ENCODE results near the gene RPRD1B. TPM values are rescaled to one million over a fixed set of nuclear protein-coding genes. Genes with fewer than 3 reads are reported as not detected.

Gene RPRD1B
- total and polyA plus RNA-seq, 2 experiments from 2014 or later, result 7.3 to 24.3 TPM

DNA sequence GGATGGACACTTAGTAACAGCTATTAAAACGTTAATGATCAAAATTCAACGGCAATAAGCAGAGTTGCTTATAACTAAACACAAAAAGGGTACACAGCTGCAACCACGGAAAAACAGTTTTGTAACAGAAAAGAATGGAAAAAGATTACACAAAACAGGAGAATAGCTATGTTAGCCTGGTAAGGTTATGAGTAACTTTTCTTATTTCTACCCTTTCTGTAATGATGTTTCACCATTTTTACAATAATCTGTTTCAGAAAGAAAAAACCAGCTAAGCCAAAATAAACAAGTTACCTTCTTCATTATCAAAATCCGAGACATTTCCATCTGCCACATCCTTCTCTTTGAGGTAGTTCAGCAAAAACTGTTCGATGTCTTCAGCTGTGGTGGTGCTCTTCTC is 27.6 kb upstream of the RPRD1B start (continued):
- TF ChIP-seq, protein P1, sequence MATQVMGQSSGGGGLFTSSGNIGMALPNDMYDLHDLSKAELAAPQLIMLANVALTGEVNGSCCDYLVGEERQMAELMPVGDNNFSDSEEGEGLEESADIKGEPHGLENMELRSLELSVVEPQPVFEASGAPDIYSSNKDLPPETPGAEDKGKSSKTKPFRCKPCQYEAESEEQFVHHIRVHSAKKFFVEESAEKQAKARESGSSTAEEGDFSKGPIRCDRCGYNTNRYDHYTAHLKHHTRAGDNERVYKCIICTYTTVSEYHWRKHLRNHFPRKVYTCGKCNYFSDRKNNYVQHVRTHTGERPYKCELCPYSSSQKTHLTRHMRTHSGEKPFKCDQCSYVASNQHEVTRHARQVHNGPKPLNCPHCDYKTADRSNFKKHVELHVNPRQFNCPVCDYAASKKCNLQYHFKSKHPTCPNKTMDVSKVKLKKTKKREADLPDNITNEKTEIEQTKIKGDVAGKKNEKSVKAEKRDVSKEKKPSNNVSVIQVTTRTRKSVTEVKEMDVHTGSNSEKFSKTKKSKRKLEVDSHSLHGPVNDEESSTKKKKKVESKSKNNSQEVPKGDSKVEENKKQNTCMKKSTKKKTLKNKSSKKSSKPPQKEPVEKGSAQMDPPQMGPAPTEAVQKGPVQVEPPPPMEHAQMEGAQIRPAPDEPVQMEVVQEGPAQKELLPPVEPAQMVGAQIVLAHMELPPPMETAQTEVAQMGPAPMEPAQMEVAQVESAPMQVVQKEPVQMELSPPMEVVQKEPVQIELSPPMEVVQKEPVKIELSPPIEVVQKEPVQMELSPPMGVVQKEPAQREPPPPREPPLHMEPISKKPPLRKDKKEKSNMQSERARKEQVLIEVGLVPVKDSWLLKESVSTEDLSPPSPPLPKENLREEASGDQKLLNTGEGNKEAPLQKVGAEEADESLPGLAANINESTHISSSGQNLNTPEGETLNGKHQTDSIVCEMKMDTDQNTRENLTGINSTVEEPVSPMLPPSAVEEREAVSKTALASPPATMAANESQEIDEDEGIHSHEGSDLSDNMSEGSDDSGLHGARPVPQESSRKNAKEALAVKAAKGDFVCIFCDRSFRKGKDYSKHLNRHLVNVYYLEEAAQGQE (IDR thresholded peaks at IDR 0.05; ENCODE audit: unreplicated experiment), result no peak
- no peak for TF ChIP-seq JUNB (IDR thresholded peaks at IDR 0.05; ENCODE audit: unreplicated experiment)

DNA sequence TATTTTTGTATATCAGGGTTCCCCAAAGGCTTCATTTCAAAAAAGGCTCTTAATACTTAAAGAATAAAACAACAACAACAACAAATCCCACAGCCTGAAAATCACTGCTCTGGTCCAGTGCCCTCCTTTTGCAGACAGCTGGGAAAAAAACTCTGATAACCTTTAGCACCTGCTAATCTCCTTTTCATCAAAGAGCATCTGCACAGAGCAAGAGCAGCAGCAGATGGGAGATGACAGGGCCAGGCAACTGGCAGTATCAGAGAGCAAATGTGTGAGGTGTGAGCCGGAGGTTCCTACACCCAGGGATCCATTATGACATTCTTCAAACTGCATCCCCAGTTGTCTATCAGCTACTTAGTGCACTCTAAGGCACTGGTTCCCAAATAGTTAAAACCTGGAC is 26.0 kb upstream of the RPRD1B start:
- no peaks in the 10 kb centered on the region for H3K4me1 ChIP-seq (ENCODE audit: insufficient read depth)
- peaks cover 53% of the 10 kb centered on the region for H3K79me2 ChIP-seq (replicated peaks; ENCODE audit: insufficient read depth)
- no peaks in the 10 kb centered on the region for H3K27me3 ChIP-seq (ENCODE audit: insufficient read depth)
- H2AFZ ChIP-seq, result no peak overlapping the region
- no peaks in the 10 kb centered on the region for H3K9me3 Mint-ChIP-seq
- peaks cover 23% of the 10 kb centered on the region for H3K36me3 Mint-ChIP-seq (ENCODE audit: low read depth)
- no peak for ATAC-seq
- no peaks in the 10 kb centered on the region for H3K27me3 Mint-ChIP-seq (ENCODE audit: insufficient read depth, low read depth, poor library complexity)
- H3K36me3 ChIP-seq (ENCODE audit: insufficient read depth), result peaks cover 23% of the 10 kb centered on the region
- H3K9me2 ChIP-seq (ENCODE audit: insufficient read depth), result no peaks in the 10 kb centered on the region
- no peaks in the 10 kb centered on the region for H3F3A ChIP-seq (replicated peaks; ENCODE audit: low read depth)
- peaks cover 29% of the 10 kb centered on the region for H4K20me1 ChIP-seq (replicated peaks; ENCODE audit: insufficient read depth)
- DNase-seq (ENCODE audit: low spot score), result no peak
- H3K4me1 Mint-ChIP-seq, result no peaks in the 10 kb centered on the region
- no peak overlapping the region for H3K4me2 ChIP-seq
- no peak overlapping the region for H3K4me3 Mint-ChIP-seq
- H3K27ac ChIP-seq (ENCODE audit: low read depth), result no peak overlapping the region
- H3K4me3 ChIP-seq, result no peak overlapping the region
- H3K27ac Mint-ChIP-seq, result no peak overlapping the region
- TF ChIP-seq ZNF114 (CRISPR knock-in tag; IDR thresholded peaks at IDR 0.05), result no peak
- no peak for TF ChIP-seq CREB1 (CRISPR knock-in tag; IDR thresholded peaks at IDR 0.05; ENCODE audit: low read depth)
- TF ChIP-seq, protein P2, sequence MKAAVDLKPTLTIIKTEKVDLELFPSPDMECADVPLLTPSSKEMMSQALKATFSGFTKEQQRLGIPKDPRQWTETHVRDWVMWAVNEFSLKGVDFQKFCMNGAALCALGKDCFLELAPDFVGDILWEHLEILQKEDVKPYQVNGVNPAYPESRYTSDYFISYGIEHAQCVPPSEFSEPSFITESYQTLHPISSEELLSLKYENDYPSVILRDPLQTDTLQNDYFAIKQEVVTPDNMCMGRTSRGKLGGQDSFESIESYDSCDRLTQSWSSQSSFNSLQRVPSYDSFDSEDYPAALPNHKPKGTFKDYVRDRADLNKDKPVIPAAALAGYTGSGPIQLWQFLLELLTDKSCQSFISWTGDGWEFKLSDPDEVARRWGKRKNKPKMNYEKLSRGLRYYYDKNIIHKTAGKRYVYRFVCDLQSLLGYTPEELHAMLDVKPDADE (IDR thresholded peaks at IDR 0.05), result no peak
- no peak for TF ChIP-seq STAT1 (IDR thresholded peaks at IDR 0.05; ENCODE audit: unreplicated experiment)
- TF ChIP-seq EZH2 (IDR thresholded peaks at IDR 0.05; ENCODE audit: low read depth, unreplicated experiment), result no peak
- no peak for TF ChIP-seq POLR2AphosphoS5 (IDR thresholded peaks at IDR 0.05; ENCODE audit: low read depth)
- TF ChIP-seq NANOG (IDR thresholded peaks at IDR 0.05; ENCODE audit: borderline replicate concordance), result no peak
- no peak for TF ChIP-seq EZH2phosphoT487 (IDR thresholded peaks at IDR 0.05; ENCODE audit: unreplicated experiment)
- TF ChIP-seq, protein P3, sequence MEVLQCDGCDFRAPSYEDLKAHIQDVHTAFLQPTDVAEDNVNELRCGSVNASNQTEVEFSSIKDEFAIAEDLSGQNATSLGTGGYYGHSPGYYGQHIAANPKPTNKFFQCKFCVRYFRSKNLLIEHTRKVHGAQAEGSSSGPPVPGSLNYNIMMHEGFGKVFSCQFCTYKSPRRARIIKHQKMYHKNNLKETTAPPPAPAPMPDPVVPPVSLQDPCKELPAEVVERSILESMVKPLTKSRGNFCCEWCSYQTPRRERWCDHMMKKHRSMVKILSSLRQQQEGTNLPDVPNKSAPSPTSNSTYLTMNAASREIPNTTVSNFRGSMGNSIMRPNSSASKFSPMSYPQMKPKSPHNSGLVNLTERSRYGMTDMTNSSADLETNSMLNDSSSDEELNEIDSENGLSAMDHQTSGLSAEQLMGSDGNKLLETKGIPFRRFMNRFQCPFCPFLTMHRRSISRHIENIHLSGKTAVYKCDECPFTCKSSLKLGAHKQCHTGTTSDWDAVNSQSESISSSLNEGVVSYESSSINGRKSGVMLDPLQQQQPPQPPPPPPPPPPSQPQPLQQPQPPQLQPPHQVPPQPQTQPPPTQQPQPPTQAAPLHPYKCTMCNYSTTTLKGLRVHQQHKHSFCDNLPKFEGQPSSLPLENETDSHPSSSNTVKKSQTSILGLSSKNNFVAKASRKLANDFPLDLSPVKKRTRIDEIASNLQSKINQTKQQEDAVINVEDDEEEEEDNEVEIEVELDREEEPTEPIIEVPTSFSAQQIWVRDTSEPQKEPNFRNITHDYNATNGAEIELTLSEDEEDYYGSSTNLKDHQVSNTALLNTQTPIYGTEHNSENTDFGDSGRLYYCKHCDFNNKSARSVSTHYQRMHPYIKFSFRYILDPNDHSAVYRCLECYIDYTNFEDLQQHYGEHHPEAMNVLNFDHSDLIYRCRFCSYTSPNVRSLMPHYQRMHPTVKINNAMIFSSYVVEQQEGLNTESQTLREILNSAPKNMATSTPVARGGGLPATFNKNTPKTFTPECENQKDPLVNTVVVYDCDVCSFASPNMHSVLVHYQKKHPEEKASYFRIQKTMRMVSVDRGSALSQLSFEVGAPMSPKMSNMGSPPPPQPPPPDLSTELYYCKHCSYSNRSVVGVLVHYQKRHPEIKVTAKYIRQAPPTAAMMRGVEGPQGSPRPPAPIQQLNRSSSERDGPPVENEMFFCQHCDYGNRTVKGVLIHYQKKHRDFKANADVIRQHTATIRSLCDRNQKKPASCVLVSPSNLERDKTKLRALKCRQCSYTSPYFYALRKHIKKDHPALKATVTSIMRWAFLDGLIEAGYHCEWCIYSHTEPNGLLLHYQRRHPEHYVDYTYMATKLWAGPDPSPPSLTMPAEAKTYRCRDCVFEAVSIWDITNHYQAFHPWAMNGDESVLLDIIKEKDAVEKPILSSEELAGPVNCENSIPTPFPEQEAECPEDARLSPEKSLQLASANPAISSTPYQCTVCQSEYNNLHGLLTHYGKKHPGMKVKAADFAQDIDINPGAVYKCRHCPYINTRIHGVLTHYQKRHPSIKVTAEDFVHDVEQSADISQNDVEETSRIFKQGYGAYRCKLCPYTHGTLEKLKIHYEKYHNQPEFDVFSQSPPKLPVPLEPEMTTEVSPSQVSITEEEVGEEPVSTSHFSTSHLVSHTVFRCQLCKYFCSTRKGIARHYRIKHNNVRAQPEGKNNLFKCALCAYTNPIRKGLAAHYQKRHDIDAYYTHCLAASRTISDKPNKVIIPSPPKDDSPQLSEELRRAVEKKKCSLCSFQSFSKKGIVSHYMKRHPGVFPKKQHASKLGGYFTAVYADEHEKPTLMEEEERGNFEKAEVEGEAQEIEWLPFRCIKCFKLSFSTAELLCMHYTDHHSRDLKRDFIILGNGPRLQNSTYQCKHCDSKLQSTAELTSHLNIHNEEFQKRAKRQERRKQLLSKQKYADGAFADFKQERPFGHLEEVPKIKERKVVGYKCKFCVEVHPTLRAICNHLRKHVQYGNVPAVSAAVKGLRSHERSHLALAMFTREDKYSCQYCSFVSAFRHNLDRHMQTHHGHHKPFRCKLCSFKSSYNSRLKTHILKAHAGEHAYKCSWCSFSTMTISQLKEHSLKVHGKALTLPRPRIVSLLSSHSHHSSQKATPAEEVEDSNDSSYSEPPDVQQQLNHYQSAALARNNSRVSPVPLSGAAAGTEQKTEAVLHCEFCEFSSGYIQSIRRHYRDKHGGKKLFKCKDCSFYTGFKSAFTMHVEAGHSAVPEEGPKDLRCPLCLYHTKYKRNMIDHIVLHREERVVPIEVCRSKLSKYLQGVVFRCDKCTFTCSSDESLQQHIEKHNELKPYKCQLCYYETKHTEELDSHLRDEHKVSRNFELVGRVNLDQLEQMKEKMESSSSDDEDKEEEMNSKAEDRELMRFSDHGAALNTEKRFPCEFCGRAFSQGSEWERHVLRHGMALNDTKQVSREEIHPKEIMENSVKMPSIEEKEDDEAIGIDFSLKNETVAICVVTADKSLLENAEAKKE (CRISPR knock-in tag; IDR thresholded peaks at IDR 0.05), result no peak
- TF ChIP-seq, protein P1 (IDR thresholded peaks at IDR 0.05; ENCODE audit: unreplicated experiment), result no peak
- TF ChIP-seq ZNF331 (CRISPR knock-in tag; IDR thresholded peaks at IDR 0.05; ENCODE audit: low read depth), result no peak
